DMS 273 treated with DMSO at 0.1 percent for 48 hours (cell line): ENCODE results near the gene GAS5.

Experiments
- DNase-seq: peaks from one replicate; lab custom pipeline; 2025; lab: John Stamatoyannopoulos, UW

GAS5 gene

DNA sequence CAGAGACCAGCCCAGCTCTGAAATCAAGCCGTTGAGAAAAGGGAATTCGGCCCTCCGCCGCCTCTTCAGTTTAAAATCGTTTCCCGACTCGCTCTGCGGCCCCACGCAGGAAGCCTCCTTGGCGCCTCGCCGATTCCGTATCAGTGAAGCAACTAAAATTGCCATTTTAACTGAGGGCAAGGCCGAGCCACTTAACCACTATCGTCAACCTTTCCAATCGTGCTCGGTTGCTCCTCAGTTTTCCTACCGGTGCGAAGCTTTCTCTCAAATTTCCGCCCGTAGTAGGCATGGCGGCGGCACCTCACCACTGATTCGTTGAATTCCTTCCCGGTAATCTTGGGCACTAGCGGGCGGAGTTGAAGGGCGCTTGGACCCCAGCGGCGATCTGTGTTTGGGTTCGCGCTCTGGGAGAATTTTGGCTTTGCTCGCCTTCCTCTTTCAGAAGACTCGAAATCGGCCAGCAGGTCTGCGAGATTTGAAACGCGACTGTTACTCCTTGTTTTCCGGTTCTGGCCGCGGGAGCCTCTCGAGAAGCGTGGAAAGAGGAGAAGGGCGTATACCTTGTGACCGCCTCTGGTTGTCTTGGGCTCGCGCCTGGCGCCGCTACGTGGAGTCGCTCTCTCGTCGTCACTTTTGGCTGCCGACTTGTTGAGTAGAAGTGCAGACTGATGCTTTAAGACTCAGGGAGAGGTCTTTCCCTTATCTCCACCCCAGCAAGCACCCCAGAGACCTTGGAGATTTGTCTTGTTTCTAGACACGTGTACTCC is 43.3 kb downstream of the GAS5 start, which contains the start of the genes CENPL and DARS2:
TSS of gene CENPL (minus strand) at position 569 of the 767 bp plus-strand sequence. CDS start 13,584 bp downstream, outside the sequence.
TSS of gene DARS2 (plus strand) at position 359 of the 767 bp plus-strand sequence. CDS start 557 bp downstream, outside the sequence.
- peak; percentile 98 for DNase-seq

DNA sequence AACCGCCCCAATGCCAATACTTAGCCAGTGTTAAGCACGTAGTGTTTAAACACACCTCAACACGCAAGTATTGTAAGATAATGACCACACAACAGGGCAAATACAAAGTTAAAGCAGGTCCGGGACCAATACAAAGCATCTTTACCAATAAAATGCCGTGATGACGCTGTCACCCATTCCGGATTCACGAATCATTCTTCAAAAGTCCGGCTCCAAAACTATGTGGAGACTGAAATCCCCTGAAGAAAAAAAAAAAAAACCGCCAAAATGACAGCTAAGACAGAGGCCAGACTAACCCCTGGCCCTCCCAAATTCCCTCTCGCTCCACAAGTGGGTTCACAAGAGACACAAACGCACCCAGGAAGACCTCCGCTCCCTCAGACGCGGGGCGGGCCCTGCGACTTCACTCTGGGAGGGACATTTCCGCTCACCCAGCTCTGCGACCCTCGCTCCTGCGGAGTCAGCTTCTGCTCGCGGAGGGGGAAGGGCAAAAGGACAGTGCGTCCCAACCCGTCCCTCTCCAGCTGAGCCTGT is 43.9 kb downstream of the GAS5 start:
- no peak for DNase-seq

DNA sequence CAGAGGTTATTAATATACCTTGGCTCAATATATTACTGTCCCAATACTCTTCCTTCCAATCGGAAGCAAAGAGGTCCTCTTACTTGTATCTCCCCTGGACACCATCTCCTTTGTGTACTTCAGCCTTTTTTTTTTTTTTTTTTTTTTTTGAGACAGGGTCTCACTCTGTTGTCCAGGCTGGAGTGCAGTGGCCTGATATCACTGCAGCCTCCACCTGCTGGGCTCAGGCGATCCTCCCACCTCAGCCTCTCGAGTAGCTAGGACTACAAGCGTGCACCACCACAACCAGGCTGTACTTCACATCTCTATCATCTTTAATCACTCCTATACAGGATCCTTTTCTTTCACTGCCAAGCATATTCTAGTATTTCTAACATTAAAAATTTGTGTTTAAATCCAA is 46.1 kb downstream of the GAS5 start:
- no peak for DNase-seq

DNA sequence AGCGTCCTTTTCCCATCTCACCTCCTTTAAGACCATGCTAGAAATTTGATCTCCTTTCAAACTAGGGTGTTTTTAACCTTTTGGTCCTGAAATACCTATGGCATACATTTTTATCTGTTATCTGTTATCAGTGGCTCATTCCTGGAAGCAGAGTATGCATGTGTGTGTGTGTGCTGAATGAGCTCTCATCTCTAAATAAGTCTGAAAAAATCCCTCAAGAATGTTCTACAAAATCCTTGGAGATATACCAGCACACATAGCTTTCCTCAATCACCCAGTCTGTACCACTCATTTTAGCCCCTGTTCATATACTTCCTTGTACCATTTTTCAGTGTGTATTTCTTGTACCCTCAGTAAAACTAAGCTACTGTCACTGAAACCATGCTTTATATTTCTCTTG is 49.3 kb downstream of the GAS5 start:
- no peak for DNase-seq
